8988T (cell line): ENCODE data around the gene NKPD1.

ENCODE experiments used
- DNase-seq: peaks from one replicate; pipeline ENCODE4 v3.0.0; 2011

Gene NKPD1

DNA sequence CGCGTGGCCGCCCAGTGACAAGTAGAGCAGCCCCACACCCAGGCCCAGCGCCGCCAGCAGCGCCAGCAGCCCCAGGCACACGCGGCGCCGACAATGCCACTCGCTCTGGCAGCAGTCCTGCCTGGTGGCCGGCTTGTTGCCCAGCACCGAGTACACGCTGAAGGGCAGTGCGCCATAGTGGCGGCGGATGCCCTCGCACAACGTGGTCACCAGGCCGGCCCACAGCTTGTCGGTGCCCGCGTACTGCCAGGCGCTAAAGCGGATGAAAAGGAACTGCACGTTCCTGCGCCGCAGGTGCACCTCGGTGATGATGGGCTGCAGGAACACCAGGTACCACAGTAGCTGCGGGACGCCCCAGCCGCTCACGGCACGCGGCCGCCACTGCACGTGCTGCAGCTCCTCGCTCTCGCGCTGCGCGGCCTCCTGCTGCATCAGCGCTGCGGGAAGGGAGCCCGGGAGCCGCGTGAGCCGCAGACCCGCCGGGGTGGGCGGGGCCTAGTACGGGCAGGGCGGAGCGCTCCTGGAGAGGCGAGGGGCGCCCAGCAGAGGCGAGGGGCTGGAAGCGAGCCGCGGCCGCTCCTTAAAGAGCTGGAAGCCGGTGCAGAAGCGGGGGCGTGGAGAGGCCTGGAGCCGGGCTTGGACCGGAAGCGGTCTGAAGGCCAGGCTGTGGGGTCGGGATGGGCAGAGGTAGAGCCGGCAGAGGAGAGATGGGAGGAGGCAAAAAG, 7.3 kb downstream of the NKPD1 start:
- no peak for DNase-seq

DNA sequence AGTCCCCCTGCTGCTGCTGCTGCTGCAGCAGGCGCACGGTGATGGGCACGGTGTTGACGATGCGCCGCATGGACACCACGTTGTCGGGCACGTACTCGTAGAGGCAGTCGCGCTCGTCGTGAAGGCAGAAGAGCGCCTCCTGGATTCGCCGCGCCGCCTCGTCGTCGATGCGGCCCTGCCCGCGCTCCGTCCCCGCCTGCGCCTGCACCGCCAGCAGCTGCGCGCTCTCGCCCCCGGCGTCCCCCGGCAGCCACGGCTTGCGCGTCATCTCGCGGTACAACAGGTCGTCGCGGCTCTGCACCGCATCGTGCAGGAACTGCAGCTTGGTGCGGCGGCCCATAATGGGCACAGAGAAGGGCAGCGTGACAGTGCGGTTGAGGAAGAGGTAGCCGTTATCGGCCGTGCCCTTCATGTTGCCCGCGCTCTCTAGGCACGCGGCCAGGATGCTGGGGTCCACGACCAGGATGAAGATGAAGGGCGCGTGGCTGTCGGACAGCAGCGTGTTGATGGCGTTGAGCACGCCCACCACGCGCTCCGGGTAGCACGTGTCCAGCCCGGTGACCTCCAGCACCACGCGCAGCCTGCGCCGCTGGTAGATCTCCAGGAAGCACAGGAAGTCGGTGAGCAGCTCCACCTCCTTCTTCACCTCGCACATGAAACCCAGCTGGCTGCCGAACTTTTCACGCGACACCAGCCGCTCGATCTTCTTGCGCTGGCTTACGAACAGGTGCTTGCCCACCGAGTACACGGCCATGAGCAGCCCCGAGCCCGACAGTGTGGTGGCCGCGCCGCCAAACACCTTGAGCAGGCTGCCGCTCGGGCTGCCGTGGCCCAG, 8.1 kb downstream of the NKPD1 start:
- no peak for DNase-seq

DNA sequence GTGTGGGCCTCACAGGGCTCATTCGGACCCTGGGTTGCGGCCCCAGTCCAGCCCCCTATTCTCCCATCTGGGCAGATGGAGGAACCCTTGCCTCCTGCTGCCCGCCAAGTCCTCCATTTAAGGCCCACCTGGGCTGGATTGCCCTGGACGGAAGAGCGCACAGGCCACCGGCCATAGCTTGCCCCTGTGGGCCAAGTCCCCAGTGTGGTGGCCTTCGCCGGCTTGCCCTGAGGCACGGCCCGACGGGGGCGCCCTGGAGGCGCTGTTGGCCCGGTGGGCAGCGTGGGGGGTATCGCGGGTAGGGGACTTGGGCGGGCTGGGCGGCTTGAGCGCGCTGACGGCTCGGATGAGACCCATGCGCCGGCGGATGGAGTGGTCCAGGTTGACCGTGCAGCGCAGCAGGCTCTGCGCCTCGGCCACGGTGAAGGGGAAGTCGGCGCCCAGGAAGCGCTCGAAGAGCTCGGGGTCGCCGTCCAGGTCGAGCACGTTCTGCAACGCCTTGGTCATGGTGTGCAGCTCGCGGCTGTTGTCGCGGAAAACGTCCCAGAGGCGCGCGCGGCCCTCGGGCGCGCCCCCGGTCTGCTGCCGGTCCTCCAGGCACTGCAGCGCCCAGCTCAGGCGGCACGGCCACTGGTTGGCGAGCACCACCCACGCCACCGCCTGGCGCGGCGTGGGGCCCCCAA, 8.8 kb downstream of the NKPD1 start:
- no peak for DNase-seq

DNA sequence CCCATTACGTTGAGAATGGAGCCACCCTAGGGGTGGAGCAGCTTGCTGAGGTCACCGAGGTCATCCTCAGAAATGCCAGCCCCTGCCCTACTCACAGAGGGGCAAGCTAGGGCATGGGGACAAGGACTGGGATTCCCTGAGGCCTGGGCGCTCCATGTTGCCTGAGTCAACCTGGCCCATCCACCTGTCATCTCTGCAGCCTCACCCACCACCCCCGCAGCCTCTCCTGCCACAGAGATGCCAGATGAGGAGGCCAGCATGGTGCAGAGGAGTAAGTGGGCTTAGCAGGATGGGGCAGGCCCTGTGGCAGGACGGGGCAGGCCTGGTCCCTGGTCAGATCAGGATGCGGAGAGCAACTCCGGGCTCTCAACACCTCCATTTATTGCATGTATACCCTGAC, 9.5 kb downstream of the NKPD1 start:
- peak; percentile 14 for DNase-seq

DNA sequence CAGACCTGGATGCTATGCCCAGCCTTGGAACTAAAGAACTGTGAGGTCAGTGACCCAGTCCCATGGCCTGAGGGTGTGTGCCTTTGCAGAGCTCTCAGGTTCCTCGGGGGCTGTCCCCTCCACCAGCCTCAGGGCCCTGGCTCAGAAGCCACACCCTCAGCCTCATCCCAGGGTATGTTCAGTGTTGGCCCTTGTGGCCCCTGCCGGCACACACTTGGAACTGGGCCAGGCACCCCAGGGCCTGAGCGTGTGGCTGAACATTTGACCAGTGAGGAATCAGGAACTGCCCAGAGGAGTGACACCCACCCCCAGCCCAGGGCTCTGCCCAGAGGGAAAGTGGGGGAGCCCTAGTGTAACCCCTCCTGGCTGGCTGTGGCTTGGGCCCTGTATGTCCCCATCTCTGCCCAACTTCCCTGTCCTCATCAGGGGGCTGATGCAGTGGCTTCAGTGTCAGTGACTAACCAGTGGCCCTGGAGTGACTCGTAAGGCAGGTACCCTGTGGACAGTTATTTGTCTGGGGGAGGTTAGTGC, 10.0 kb downstream of the NKPD1 start:
- DNase-seq: peak; percentile 28

DNA sequence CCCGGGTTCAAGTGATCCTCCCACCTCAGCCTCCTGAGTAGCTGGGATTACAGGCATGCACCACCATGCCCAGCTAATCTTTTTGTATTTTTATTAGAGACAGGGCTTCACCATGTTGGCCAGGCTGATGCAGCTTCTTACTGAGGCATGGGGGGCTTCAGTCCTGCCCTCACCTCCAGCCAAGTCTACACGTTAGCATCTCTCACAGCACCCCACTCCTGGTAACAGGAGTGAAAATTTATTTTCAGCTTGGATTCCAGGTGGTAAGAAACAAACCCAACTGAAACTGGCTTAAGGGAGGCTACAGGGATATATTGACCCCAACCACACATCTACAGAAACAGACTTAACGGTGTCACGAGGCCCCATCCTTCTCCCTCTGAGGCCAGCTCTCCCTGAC, 10.6 kb downstream of the NKPD1 start:
- DNase-seq: no peak

DNA sequence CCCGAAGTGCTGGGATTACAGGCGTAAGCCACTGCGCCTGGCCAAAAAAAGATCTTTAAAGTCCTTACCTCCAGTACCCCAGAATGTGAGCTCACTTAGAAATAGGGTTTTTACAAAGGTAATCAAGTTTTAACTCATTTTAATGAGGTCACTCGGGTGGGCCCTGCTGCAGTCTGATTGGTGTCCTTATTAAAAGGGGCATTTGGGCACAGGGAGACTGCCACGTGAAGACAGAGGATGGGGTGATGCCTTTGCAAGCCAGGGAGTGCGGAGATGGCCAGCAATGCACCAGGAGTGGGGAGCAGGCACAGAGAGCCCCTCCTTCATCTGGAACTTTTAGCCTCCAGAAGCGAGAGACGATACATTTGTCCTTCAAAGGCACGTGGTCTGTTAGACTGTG, 11.7 kb downstream of the NKPD1 start:
- DNase-seq: no peak

DNA sequence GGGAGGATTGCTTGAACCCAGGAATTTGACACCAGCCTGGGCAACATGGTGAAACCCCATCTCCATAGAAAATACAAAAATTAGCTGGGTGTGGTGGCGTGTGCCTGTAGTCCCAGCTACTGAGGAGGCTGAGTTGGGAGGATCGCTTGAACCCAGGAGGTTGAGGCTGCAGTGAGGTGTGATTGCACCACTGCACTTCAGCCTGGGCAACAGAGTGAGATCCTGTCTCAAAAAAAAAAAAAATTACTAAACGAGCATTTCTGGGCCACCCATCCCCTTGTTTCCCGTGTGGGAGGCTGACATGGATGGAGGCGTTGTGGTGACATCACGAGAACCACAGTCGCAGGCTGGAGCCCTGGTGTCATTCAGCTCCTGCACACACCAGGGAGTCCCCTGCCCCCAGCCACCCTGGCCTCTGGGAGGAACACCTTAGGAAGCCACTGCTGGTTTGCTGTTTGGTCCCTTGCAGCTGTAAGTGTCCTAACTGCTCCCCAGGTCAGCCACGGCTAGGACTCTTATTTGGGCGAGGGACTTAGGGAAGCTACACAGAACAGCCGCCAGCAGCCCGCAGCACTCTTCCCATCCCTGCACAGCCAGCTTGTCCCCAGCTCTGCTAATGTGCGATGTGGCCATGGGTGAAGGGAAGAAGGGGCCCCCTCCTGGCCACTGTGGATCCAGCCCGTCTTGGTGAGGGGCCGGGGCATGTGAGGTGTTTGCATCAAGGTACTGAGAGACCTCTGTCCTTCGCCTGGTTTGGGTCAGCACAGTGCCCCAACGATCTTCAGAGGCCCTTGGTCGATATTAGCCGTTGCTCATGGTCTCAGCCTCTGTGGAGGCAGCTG, 12.7 kb downstream of the NKPD1 start:
- no peak for DNase-seq

DNA sequence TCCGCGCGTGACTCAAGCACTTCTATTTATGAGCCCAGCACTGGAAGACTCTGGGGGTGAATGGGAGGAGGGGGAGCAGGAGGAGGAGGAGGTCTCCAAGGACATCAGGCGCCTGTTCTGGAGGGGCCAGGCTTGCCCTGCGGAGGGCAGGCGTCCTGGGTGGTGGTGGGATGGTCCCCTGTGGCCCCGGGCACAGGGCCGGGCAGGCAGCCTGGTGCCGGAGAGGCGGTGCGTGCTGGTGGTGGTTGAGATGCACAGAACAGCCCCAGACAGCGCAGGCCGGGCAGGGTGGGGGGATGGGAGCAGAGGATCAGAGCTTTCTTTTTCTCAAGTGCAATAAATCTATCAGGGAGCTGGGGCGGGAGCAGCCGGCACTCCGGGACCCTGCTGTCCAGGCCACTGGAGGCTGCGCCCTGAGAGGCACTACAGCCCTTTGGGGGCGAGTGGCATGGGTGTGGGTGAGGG, 14.0 kb downstream of the NKPD1 start:
- no peak for DNase-seq

DNA sequence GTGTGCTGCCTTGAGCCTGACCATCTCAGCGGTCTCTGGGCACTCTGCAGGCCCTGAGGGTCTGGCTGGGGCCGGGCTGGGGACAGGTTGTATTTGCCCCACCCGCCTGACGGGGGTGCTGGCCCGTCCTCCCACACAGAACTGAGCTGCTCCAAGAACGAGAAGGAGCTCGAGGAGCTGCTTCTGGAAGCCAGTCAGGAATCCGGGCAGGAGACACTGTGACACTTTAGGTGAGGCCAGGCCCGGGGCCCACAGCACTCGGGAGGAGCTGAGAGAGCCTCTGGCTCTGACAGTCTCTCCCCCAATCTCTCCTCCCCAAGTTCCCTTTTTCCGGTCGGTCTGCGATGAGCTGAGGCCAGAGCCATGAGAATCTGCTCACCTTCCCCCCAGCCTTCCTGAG, 14.5 kb downstream of the NKPD1 start:
- no peak for DNase-seq

DNA sequence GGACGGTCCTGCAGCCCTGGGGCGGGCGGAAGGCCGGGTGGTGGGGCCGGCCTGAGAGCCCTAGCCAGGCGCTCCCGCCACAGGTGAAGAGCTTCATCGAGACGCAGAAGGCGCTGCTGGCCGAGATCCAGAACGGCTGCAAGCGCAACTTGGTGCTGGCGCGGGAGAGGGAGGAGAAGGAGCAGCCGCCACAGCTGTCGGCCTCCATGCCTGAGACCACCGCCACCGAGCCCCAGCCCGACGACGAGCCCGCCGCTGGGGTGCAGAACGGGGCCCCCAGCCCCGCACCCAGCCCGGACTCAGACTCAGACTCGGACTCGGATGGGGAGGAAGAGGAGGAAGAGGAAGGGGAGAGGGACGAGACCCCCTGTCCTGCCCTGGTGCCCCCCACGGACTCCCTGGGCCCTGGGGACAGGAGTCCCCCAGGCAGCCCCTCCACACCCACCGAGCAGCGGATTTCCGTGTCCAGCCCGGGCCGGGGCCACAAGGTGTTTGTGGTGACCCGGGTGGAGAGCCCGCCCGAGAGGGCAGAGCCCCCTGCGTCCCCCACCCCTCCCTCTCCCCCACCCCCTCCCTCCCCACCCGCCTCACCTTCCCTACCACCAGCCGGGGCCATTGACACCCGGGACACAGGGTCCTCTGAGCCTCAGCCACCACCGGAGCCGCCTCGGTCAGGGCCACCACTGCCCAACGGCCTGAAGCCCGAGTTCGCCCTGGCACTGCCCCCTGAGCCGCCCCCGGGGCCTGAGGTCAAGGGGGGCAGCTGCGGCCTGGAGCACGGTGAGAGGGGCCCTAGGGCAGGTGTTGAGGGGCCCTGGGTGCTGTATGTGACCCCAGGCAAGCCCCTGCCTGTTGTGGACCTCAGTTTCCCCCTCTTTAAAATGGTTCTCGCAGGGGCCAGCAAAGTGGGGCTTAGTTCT, 15.3 kb downstream of the NKPD1 start:
- no peak for DNase-seq

DNA sequence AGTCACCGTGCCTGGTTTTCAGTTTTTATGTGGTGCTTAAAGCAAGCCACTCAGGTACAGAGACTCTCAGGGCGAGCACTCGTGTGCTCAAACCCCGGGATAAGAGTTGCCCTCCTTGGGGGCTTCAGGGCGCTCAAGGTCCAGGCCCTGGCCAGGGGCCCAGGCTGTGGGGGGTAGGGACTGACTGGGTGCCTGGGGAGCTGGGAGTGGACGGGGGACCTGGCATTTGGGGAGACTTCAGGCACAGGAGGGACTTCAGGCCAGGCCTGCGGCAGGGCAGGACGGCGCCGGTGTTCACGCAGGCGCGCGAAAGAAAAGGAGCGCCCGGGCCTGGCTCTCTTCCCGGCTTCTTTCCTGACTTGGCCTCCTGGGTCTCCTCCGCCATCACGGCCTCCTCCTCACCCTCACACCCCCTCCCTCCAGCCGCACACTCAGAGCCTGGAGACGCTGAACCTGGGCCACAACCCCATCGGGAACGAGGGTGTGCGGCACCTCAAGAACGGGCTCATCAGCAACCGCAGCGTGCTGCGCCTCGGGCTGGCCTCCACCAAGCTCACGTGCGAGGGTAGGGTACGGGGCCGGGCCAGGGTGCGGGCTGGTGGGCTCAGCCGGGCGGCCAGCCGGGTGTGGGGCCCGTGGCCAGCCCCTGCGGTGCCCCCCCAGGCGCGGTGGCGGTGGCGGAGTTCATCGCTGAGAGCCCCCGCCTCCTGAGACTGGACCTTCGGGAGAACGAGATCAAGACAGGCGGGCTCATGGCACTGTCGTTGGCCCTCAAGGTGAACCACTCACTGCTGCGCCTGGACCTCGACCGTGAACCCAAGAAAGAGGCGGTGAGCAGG, 16.1 kb downstream of the NKPD1 start:
- DNase-seq: no peak

DNA sequence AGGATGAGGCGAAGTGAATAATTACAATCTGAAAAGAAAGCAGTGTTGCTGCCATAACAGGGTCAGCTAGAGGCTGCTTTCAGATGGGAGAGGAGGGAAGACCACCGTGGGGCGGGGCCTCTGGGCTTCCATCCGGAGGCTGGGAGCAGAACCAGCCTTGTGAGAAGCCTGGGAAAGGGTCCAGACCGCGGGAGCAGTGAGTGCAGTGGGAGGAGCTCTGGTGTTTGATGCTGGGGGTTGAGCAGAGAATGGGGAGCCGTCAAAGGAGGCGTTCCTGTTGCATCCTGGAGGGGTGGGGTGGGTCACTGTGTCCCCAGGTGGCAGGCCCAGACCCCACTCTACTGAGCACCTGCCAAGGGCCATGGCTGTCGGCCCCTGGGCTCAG, 18.1 kb downstream of the NKPD1 start:
- no peak for DNase-seq

DNA sequence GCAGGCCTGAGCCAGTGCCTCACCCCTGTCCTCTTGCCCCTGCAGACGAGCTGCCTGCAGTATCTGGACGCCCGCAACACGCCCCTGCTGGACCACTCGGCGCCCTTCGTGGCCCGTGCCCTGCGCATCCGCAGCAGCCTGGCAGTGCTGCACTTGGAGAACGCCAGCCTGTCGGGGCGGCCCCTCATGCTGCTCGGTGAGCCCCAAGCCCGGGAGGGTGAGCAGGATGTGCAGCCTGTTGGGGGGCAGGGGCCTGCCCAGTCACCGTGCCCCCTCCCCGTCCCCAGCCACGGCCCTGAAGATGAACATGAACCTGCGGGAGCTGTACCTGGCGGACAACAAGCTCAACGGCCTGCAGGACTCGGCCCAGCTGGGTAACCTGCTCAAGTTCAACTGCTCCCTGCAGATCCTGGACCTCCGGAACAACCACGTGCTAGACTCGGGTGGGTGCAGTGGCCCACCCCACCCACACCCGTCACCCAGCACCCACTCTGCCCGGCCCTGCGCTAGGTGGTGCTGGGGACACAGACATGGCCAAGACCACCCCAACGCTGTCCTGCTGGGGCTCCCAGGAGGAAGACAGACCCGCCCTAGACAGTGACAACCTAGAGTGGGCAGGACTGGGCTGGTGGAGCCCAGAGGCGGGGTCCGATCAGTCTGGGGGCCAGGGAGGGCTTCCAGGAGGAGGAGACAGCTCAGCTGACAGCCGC, 18.6 kb downstream of the NKPD1 start:
- DNase-seq: no peak

DNA sequence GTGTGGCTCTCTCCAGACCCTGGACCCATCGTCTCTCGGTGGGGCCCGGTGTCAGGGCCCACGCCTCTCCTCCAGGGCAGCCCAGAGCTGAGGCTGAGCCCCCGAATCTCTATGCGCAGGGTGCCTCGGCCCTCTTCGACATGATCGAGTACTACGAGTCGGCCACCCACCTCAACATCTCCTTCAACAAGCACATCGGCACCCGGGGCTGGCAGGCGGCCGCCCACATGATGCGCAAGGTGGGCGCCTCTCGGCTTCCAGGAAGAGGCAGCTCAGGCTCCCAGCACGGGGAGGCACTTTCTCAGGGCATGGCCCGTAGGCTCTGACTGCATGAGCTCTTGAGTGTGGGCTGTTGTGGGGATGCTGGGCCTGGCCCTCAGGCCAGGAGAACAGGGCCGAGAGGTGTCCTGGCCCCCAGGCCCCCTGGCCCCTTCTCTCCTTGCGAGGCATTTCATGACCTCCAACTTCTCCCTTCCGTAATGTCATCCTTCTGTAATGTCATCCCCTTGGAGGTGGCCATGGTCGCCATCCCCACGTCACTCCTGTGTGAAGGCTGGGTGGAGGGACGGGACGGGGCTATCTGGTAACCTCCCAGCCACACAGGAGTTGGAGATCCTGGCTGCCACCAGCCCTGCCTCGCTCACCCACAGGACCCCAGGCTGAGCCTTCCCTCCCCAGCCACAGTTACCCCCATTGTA, 19.4 kb downstream of the NKPD1 start:
- no peak for DNase-seq

DNA sequence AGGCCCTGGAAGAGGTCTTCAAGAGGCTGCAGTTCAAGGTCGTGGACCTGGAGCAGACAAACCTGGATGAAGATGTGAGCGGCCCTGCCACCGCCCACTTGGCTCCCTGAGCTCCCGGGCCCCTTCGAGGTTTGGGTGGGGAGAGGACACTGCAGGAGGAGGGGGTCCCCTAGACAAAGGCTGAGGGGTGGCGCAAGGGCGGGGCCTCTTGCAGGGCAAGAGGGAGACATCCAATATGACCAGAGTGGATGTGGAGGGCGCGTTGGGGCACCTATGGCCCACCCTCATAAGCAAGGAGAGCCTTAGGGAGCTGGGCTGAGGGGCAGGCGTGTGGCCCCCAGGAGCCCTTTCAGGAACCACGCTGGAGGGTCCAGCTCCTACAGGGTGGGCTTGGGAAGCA, 20.2 kb downstream of the NKPD1 start:
- DNase-seq: no peak

DNA sequence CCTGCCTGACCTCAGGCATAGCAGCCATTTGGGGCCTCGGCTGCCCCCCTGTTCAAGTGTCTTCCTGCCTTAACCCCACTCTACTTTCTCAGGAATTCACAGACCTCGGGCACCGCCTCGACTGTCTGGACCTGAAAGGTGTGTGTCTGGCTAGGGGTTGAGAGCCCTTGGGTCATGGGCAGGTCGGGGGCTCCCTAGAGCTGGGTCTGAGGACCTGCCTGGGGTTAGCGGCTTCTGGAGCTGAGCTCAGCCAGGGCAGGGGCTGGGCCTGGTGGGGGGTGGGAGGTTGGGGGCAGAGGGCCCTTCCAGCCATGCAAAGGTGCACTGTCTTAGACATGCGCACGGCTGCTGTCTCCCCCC, 20.7 kb downstream of the NKPD1 start:
- DNase-seq: no peak

DNA sequence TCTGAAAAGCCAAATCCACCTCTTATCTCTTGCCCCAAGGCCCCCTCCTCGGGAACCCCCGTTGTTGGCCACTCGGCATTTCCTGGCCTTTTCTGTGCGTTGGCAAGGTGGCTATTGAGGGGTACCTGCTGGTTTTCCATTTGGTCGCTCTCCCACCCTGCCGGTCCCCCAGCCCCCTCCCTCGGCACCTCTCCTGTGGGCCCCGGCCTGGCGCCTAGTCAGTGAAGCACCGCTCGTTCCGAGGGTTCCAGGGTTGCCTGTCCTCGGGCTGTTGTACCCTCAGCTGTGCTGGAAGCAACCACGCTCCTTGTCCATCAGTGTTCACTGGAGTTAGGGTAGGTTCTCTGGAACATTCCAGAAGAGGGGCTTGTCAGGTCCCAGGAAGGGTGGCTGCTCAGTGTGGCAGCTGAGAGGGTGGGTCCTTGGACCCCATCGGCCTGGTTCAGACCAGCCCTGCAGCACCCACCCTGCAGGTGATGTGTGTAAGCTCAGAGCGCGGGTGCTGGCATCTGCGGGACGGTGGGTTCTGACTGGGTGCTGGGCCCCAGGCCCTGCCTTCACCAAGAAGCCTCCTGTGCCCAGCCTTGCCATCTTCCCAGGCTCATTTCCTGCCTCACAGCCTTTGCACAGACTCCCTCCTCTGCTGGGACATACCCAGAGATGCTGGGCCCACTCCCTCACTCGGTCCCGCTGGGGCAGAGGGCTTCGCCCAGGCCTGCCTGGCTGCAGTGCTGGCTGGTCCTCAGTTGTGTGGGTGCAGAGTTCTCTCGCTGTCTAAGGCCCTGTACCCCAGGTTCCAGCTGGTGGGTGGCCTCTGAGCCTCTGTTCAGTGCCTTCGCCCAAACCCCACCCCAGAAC, 21.3 kb downstream of the NKPD1 start:
- no peak for DNase-seq
